Measurements from ENCODE around the gene APOO.

Gene APOO

GRCh38 chrX:23857363-23857762 lies 50.4 kb downstream of the APOO start:
- no peak for DNase-seq

GRCh38 chrX:23855569-23855968 lies 52.2 kb downstream of the APOO start:
- no peak for DNase-seq

- no peak for DNase-seq
Measured at GRCh38 chrX:23854945-23855344, 52.8 kb downstream of the APOO start.

- no peak for DNase-seq
Measured at GRCh38 chrX:23854122-23854521, 53.6 kb downstream of the APOO start.

DNA sequence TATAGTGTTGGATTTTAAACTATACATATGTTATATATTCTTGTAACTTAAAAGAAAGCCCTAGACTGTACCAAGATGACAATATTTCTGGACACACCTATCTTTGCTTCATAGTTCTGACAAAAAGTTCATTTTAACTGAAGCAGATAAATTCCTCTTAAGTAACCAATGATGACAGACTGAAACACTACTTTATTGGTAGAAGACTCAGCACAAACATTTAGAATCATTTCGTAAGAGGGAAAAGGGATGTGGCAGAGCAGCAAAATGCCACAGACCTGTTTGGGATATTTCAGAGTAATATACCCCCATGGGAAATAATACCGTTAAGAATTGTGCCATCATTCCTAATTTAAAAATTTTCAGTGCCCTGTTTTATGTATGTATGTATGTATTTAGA lies 56.2 kb downstream of the APOO start:
- DNase-seq: no peak

DNA sequence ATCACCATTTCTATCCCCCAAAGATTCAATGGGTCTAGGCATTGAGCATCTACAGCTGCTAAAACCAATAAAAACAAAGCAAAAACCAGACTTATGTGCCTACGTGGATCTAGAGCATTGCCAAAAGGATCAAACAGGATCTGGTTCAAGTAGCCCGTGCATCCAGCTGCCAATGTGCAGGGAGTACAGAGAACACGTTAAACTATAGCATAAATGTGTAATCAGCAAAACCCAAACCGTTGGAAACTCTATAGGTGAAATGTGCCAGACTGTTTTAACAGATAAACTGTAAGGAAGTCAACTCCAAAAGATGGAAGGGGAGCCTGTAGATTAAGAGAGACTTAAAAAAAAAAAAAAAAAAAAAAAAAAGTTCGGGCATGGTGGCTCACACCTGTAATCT lies 58.5 kb downstream of the APOO start:
- no peak for DNase-seq

GRCh38 chrX:23845351-23845817 lies 62.4 kb downstream of the APOO start:
- no peak for DNase-seq

DNA sequence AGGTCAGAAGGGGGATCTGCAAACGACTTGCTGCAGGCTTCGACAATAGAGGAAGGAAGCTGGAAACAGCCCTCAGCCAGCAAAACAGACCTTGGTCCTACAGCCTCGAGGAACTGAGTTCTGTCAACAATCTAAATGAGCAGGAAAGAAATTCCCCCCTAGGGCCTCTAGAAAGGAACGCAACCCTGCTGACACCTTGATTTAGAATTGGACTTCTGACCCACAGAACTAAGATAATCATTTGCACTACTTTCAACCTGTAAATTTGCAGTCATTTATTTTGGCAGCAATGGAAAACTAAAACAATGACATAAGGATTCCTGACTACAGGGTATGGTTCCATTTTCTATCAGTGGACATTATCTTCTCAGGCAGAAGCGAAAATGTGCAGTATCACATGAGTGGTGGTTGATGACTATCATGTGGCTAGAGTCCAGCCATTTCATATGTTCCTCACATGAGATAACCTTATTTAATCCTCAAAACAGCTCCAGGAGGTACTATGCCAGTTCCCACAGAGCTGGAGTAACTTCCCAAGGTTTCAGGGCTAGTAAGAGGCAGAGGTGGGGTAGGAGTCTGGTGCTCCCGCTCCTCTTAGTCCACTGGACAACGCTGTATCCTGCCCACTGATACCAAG lies 63.1 kb downstream of the APOO start:
- DNase-seq: no peak

- DNase-seq: no peak
Measured at GRCh38 chrX:23841847-23842522, 65.8 kb downstream of the APOO start.

DNA sequence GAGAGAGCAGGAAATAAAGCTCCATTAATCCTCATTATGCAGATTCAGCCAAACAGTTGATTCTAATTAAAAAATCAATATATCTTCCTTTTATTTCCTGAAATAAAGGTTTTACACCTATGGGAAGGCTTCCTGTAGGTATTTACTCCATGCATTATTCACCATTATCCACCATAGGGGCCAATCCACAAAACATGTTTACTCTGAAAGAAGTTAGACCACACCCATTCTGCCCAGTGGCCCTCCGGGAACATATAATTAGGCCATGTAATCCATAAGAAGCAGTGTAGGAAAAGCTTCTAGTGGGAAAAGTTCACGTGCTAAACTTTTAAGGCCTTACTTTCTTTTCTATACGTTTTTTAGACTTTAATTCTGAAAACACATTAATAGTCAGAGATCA lies 67.1 kb downstream of the APOO start:
- no peak for DNase-seq

GRCh38 chrX:23838953-23839352 lies 68.8 kb downstream of the APOO start:
- no peak for DNase-seq

DNA sequence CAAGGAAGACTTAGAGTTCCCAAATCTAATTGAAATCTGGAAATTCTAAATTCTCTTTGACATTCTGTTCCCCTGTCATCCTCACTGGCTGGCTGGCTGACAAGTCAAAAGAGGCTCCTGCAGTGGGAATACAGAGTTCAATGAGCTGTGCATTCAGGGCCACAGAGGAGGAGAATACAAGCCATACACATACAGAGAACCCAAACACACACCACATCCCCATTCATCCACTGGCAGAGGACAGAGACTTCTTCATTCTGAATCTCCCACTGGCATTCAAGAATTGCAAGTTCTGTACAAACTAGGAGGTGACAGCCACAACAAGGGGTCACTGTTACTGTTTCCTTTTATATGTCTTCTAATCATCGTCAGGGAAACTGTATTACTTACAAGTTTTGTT lies 75.0 kb downstream of the APOO start:
- no peak for DNase-seq

GRCh38 chrX:23828881-23829280 lies 78.9 kb downstream of the APOO start:
- no peak for DNase-seq

DNA sequence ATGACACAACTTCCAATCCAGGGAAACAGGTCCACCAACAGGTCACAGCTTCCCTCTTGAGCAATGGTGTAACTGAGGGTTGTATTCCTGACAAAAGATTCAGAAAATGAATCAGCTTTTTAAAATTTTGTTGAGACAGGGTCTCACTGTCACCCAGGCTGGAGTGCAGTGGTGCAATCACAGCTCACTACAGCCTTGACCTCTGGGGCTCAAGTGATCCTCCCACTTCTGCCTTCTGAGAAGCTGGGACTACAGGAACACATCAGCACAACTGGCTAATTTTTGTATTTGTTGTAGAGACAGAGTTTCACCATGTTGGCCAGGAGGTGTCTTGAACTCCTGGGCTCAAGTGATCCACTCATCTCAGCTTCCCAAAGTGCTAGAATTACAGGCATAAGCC lies 81.1 kb downstream of the APOO start:
- DNase-seq: no peak

DNA sequence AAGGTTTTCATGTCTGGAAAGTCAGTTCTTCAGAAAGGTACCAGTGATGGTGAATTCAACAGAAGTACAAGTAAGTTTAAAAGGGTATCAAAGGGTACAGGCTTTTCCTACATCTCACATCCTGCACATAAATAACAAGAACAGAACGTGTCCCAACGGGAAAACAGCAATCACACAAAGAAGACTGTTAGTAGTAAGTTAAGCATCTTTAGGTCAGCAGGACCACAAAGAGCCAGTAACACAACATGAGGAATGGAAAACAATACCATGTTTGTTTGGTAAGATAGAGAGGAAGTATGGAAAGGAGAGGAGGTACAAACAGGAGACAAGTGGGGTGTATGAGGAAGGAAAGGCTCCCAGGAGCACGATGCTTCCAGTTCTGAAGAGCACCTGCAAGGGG lies 81.5 kb downstream of the APOO start:
- no peak for DNase-seq

- no peak for DNase-seq
Measured at GRCh38 chrX:23825675-23826074, 82.1 kb downstream of the APOO start.

GRCh38 chrX:23822841-23823240 lies 84.9 kb downstream of the APOO start:
- DNase-seq: no peak

- DNase-seq: no peak
Measured at GRCh38 chrX:23822397-23822796, 85.3 kb downstream of the APOO start.

DNA sequence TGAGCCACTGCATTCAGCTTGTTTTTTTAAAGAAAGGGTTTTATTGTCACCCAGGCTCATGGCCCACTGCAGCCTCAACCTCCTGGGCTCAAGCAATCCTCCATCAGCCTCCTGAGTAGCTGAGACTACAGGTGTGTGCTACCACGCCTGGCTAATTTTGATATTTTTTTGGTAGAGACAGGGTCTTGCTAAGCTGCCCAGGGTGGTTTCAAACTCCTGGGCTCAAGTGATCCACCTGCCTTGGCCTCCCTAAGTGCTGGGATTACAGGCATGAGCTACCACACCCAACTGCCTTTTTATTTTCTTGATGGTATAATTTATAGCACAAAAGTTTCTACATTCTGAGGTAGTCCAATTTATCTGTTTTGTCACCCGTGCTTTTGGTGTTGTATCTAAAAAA lies 85.9 kb downstream of the APOO start:
- DNase-seq: no peak

DNA sequence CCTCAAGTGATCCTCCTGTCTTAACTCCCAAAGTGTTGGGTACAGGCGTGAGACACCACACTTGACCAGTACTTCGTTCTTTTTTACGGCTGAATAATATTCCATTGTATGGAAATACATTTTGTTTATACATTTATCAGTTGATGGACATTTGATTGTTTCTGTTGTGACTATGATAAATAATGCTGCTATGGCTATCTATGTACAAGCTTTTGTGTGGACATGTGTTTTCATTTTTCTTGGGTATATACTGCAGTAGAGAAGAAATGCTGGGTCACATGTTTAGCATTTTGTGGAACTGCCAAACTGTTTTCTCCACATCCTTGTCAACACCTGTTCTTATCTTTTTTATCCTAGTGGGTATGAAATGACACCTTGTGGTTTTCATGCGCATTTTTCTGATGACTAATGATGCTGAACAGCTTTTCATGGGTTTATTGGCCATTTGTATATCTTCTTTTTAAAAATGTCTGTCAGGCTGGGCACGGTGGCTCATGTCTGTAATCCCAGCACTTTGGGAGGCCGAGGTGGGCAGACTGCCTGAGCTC lies 87.4 kb downstream of the APOO start:
- no peak for DNase-seq

GRCh38 chrX:23819385-23820234 lies 88.1 kb downstream of the APOO start:
- no peak for DNase-seq

DNA sequence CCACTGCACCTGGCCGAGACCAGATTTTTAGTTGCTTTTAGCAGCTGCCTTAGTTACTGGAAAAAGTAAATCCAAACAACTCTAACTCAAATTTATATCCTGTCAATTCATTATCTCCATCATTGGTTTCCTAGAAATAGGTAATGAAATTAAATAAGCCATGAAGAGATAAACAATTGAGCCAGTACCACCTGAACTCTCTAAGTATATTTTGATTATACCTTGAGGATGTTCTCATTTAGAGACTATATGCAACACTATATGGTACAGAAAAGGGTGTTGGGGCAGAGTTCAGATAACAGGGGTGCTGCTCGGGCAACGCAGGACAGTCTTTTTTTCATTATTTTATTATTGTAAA lies 89.8 kb downstream of the APOO start:
- DNase-seq: no peak

GRCh38 chrX:23816179-23816578 lies 91.6 kb downstream of the APOO start:
- DNase-seq: no peak

- DNase-seq: no peak
Measured at GRCh38 chrX:23815376-23815775, 92.4 kb downstream of the APOO start.

Data from NCI-H446 treated with DMSO at 0.1 percent for 48 hours (cell line).